Kidney epithelial cell (primary cell): ENCODE measurements around the gene PDE6H. TPM values are rescaled to one million over a fixed set of nuclear protein-coding genes. Genes with fewer than 3 reads are reported as not detected.

ENCODE experiments used
- DNase-seq: peaks from one replicate; pipeline ENCODE4 v3.0.0-alpha.2; 2010; ENCODE audit warnings: low read depth
- H3K27me3 ChIP-seq: 2 replicates; pipeline ENCODE4 v1.6.0; 2011; ENCODE audit warnings: low read length; ENCODE audit not compliant: control insufficient read depth, insufficient read depth
- H3K36me3 ChIP-seq: 2 replicates; pipeline ENCODE4 v1.5.1; 2011; ENCODE audit warnings: low read length; ENCODE audit not compliant: control insufficient read depth, insufficient read depth
- H3K4me3 ChIP-seq: 2 replicates; pipeline ENCODE4 v1.5.1; 2011; ENCODE audit warnings: low read depth, mild to moderate bottlenecking, control low read depth, low read length
- total RNA-seq: library from RNA; depleted of rRNA; stranded (reverse); fragments of >200 nt; gene quantifications from 2 replicates; pipeline ENCODE4 v1.2.3, GENCODE V29; 2015
- TF ChIP-seq, protein P1 (sequence below): IDR thresholded peaks from 2 replicates; pipeline ENCODE4 v1.5.1; 2011; ENCODE audit warnings: mild to moderate bottlenecking, moderate library complexity, low read length, control low read depth, inconsistent platforms; ENCODE audit not compliant: insufficient read depth, poor library complexity, severe bottlenecking

The PDE6H gene
- total RNA-seq, 1 donor from 2014 or later = not detected

- no peak for DNase-seq
- Histone ChIP-seq H3K27me3 (no peaks in the 10 kb centered on the region), H3K36me3 (no peaks in the 10 kb centered on the region), H3K4me3 (no peak overlapping the region)
- TF ChIP-seq, protein P1, sequence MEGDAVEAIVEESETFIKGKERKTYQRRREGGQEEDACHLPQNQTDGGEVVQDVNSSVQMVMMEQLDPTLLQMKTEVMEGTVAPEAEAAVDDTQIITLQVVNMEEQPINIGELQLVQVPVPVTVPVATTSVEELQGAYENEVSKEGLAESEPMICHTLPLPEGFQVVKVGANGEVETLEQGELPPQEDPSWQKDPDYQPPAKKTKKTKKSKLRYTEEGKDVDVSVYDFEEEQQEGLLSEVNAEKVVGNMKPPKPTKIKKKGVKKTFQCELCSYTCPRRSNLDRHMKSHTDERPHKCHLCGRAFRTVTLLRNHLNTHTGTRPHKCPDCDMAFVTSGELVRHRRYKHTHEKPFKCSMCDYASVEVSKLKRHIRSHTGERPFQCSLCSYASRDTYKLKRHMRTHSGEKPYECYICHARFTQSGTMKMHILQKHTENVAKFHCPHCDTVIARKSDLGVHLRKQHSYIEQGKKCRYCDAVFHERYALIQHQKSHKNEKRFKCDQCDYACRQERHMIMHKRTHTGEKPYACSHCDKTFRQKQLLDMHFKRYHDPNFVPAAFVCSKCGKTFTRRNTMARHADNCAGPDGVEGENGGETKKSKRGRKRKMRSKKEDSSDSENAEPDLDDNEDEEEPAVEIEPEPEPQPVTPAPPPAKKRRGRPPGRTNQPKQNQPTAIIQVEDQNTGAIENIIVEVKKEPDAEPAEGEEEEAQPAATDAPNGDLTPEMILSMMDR = no peak
Measured at GRCh38 chr12:14957551-14958168, 15.2 kb upstream of the PDE6H start.

DNA sequence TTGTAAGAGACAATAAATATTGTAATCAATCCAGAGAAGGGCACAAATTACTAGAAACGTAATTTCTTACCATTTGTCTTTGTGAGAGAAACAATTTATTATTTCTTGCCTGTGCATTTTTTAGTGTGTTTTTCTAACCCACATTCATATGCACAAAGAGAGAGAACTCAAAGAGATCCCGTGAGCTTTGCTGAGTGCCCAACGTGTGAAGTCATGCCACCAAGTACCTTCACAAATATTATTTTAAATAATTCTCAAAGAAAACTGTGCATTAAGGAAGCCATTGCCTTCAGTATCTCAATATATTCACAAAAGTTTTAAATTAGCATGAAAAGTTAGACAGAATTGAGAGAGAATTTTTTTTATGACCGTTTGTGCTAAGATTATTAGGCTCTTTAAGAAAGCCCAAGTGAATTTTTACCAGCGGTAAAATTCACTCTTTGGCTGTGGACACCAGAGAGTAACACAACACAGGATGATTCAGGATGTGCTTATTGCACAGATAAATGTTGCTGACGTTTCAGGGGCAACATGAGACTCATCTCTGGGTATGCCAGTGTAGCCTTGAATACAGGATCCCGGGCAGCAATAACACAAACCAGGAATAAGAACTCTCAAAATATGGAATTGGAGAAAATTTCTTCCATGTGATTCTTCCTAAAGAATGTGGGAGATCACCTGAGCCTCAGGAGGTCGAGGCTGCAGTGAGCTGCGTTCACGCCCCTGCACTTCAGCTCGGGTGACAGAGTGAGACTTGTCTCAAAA lies 14.3 kb upstream of the PDE6H start:
- TF ChIP-seq, protein P1 = no peak
- H3K36me3 ChIP-seq = no peaks in the 10 kb centered on the region
- no peak overlapping the region for H3K4me3 ChIP-seq
- no peak for DNase-seq
- H3K27me3 ChIP-seq = no peaks in the 10 kb centered on the region

- DNase-seq = no peak
- TF ChIP-seq, protein P1 = no peak
- Histone ChIP-seq H3K27me3 (no peaks in the 10 kb centered on the region), H3K36me3 (no peaks in the 10 kb centered on the region), H3K4me3 (no peak overlapping the region)
Measured at GRCh38 chr12:14959126-14959440, 13.8 kb upstream of the PDE6H start.

DNA sequence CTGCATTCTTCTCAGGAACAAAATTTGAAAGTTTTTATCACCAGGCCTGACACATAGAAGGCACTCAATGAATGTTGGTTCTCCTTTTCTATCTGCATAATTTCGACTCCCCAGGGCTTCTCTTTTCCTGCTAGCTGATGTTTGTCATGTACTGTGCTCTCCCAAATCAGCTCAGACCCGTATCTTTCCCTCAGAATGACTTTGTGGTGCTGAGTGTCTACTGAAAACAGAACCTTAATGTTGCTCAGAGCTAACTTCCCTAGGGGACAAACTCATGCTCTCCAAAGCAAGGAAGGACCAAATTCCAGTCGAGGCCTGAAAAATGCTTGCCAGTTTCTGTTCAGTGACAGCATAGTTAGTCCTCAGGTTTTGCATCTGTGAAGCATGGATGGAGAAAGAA lies 13.4 kb upstream of the PDE6H start:
- TF ChIP-seq, protein P1 = no peak
- no peak for DNase-seq
- H3K4me3 ChIP-seq = no peak overlapping the region
- no peaks in the 10 kb centered on the region for H3K36me3 ChIP-seq
- H3K27me3 ChIP-seq = no peaks in the 10 kb centered on the region

DNA sequence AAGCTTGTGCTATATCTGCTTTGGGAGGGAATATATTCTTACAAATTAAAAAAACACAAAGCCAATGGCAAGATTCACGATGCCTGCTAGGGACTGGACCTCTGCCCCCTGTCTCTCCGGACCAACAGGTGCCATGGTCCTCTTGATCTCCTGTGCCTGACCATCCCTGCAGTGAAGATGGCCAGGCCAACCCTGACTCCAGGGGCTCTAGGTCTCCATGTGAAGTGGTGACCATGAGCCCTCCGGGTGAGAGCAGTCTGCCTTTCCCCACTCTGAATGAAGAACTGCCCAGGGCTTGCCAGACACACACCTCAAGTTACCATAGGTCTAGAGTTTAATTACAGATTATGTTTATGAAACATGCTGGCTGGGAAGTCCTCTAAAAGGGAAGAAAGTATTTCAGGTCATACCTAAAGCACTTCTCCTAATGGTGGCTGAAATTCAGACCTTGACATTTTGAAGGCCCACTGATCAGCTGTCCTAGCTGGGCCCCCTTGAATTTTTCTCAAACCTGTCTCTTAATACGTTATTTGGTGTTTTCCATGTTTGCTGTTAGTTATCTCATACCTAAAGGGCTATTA lies 12.8 kb upstream of the PDE6H start:
- TF ChIP-seq, protein P1 = no peak
- no peak overlapping the region for H3K4me3 ChIP-seq
- H3K27me3 ChIP-seq = no peaks in the 10 kb centered on the region
- no peak for DNase-seq
- H3K36me3 ChIP-seq = no peaks in the 10 kb centered on the region
